Measurements from ENCODE around the gene C6orf47. TPM values are rescaled to one million over a fixed set of nuclear protein-coding genes. Genes with fewer than 3 reads are reported as not detected.

Gene C6orf47
- total RNA-seq, 1 experiment from 2014 or later = 17.8 TPM

DNA sequence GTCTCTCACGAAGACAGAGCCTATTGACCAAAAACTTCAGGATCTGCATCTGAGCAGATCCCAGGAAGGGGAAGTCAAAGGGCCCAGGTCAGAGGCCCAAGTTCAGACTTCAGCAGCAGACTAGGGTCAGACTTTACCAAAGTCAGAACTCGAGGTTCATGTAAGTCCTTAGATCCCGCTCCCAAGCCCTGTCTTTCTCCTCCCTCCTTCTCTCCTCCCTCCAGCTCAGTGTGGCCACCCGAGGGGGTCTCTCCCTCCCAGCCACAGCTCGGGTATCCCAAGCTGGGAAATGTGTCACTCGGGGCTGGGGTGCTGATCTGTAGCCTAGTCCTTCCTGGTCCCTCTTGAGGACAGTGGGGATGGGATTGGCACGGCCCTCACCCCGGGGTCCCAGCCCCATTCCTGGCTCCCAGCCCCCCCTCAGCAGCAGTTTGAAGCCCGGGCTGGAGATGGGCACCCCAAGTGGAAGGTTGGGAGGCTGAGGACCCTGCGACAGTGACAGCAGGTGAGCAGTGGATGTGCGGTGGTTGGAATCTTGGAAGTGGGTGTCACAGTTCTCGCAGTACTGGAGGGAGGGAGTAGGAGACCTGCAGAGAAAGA lies 1.6 kb upstream of the C6orf47 start:
- ChIA-PET CTCF (no interaction called here), POLR2A (ENCODE audit: unreplicated experiment) (no interaction called here)
- Histone ChIP-seq H3K9me3 (ENCODE audit: insufficient read depth, low read depth) (no peaks in the 10 kb centered on the region), H3K9me2 (ENCODE audit: insufficient read depth) (no peaks in the 10 kb centered on the region), H3F3A (ENCODE audit: insufficient read depth, low read depth) (peaks cover 23% of the 10 kb centered on the region), H3K79me2 (ENCODE audit: low read depth) (peaks cover 67% of the 10 kb centered on the region), H2AFZ (no peak overlapping the region), H3K36me3 (ENCODE audit: low read depth) (peaks cover 17% of the 10 kb centered on the region; the same call in 1 of the 2 replicates), H4K20me1 (ENCODE audit: insufficient read depth) (0 out of 2 replicates have a peak, but pooled peaks cover 7% of the 10 kb centered on the region), H3K27me3 (ENCODE audit: insufficient read depth, low read depth) (no peaks in the 10 kb centered on the region), H3K4me3 (no peak overlapping the region), H3K27ac (no peak overlapping the region), H3K4me2 (no peak overlapping the region), H3K4me1 (replicated peaks; ENCODE audit: insufficient read depth) (peaks cover 32% of the 10 kb centered on the region)
- BruUV-seq (replicated peaks) = no TSS peak
- TF ChIP-seq, protein P1, sequence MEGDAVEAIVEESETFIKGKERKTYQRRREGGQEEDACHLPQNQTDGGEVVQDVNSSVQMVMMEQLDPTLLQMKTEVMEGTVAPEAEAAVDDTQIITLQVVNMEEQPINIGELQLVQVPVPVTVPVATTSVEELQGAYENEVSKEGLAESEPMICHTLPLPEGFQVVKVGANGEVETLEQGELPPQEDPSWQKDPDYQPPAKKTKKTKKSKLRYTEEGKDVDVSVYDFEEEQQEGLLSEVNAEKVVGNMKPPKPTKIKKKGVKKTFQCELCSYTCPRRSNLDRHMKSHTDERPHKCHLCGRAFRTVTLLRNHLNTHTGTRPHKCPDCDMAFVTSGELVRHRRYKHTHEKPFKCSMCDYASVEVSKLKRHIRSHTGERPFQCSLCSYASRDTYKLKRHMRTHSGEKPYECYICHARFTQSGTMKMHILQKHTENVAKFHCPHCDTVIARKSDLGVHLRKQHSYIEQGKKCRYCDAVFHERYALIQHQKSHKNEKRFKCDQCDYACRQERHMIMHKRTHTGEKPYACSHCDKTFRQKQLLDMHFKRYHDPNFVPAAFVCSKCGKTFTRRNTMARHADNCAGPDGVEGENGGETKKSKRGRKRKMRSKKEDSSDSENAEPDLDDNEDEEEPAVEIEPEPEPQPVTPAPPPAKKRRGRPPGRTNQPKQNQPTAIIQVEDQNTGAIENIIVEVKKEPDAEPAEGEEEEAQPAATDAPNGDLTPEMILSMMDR (conservative IDR thresholded peaks at IDR 0.05) = no peak
- TF ChIP-seq EZH2 (IDR thresholded peaks at IDR 0.05; ENCODE audit: low read depth) = no peak
- intact Hi-C loops (cut with micrococcal nuclease; ENCODE audit: unreplicated experiment) = loop anchor here (10.0 kb wide), 1 partner anchor 513 kb away; the partner anchor contains the start of genes AGPAT1 and RNF5
- no peak for DNase-seq

DNA sequence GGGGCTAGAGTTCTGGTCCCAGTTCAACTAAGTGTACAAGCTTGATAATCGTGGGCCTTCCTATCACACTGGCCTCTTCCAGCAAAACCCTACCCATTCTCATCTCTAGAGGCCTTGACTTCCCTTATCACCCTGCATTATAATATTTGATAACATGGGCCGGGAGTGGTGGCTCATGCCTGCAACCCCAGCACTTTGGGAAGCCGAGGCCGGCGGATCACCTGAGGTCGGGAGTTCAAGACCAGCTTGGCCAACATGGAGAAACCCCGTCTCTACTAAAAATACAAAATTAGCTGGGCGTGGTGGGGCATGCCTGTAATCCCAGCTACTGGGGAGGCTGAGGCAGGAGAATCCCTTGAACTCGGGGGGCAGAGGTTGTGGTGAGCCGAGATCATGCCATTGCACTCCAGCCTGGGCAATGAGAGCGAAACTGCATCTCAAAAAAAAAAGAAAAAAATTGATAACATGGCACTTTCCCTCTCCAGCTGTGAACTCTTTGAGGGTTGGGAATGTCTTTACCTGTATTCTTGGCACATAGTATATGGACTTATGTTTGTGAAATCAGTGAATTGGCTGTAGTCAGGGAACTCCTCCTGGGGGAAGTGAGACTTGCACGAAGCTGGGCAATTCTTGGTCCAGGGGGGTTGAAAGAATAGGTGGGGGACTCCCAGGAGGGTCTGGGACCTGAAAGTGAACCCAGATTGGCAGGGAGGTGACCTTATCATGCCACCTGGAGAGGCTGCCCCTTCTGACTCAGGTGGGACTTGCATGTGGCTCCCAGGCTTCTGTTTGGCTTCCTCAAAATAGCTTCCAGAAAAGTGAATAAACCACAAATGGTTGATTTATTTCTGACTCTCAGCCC lies 915 bp upstream of the C6orf47 start:
- H3K9me2 ChIP-seq (ENCODE audit: insufficient read depth) = no peaks in the 10 kb centered on the region
- H2AFZ ChIP-seq = peak overlapping the region; percentile 81; the same call in 1 of the 2 replicates
- H3K27ac ChIP-seq = peak overlapping the region; percentile 71; the same call in 1 of the 2 replicates
- BruUV-seq (replicated peaks) = no TSS peak
- H3K9me3 ChIP-seq (ENCODE audit: insufficient read depth, low read depth) = no peaks in the 10 kb centered on the region
- H3K79me2 ChIP-seq (ENCODE audit: low read depth) = peaks cover 61% of the 10 kb centered on the region
- intact Hi-C loops (cut with micrococcal nuclease; ENCODE audit: unreplicated experiment) = loop anchor here (10.0 kb wide), 1 partner anchor 513 kb away; the partner anchor contains the start of genes AGPAT1 and RNF5
- 0 out of 2 replicates have a peak, but pooled peaks cover 7% of the 10 kb centered on the region for H4K20me1 ChIP-seq (ENCODE audit: insufficient read depth)
- H3K36me3 ChIP-seq (ENCODE audit: low read depth) = 0 out of 2 replicates have a peak, but pooled peaks cover 10% of the 10 kb centered on the region
- H3F3A ChIP-seq (ENCODE audit: insufficient read depth, low read depth) = peaks cover 23% of the 10 kb centered on the region
- TF ChIP-seq, protein P1 (conservative IDR thresholded peaks at IDR 0.05) = no peak
- H3K27me3 ChIP-seq (ENCODE audit: insufficient read depth, low read depth) = no peaks in the 10 kb centered on the region
- peaks cover 26% of the 10 kb centered on the region for H3K4me1 ChIP-seq (replicated peaks; ENCODE audit: insufficient read depth)
- CTCF ChIA-PET = no interaction called here
- POLR2A ChIA-PET (ENCODE audit: unreplicated experiment) = interaction anchor here (0.7 to 0.9 kb wide), 2 partner anchors 10 to 415 kb away, joined by 4 to 5 read pairs; no protein-coding TSS in a partner anchor
- peak overlapping the region; percentile 88 for H3K4me2 ChIP-seq
- H3K4me3 ChIP-seq = peak overlapping the region; percentile 79; the same call in 1 of the 2 replicates
- DNase-seq = no peak

DNA sequence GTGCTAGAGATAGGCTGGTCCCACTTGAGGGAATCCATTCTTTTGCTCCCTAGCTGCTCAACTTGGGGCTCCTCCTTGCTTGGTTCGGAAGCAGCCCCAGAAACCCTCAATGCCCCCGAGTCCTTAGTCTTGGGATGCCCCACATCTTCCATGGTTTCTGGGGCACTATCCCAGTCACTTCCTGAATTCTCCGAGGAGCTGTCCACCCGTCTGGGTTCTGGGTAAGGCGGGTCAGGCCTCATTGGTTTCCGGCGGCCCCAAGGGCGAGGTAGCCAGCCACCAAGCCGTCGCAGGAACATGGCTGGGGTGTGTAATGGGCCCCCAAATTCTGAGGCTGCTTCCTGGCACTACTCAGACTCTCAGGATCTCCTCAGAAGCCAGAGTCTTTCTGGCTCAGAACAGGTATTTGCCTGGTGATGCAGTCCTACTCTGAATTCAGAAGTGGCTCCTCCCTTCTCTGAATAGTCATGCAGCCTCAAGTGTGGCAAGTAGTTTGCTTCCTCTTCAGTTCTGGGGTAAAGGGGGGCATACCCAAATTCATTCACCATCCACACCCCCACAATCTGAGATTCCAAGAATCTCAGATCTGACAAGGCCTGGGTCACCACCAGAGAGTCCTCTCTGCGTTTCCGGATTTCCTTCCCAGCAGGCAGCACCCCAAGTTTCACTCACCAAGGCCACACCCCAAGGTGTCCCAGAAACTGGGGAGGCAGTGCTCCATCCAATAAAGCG lies 763 bp downstream of the C6orf47 start:
- BruUV-seq (replicated peaks) = TSS peak; percentile 48
- intact Hi-C loops (cut with micrococcal nuclease; ENCODE audit: unreplicated experiment) = loop anchor here (1.0 to 10.0 kb wide), 2 partner anchors 8 to 515 kb away; partner anchors contain the start of genes AGPAT1, BAG6 and RNF5
- H3K36me3 ChIP-seq (ENCODE audit: low read depth) = 0 out of 2 replicates have a peak, but pooled peaks cover 10% of the 10 kb centered on the region
- peak overlapping the region; percentile 71 for H3K27ac ChIP-seq
- H3K27me3 ChIP-seq (ENCODE audit: insufficient read depth, low read depth) = no peaks in the 10 kb centered on the region
- ChIA-PET CTCF (interaction anchor here (1.0 kb wide), 1 partner anchor 110 kb away, joined by 3 read pairs; no protein-coding TSS in a partner anchor), POLR2A (ENCODE audit: unreplicated experiment) (interaction anchor here (0.5 to 0.8 kb wide), 5 partner anchors 7 to 171 kb away, joined by 4 to 26 read pairs (median 4); partner anchors contain the start of genes BAG6, NFKBIL1 and VARS1)
- peak overlapping the region; percentile 79 for H3K4me3 ChIP-seq
- peak overlapping the region; percentile 88 for H3K4me2 ChIP-seq
- peak; percentile 18 to 54 for DNase-seq
- 0 out of 2 replicates have a peak, but pooled peaks cover 7% of the 10 kb centered on the region for H4K20me1 ChIP-seq (ENCODE audit: insufficient read depth)
- H3F3A ChIP-seq (ENCODE audit: insufficient read depth, low read depth) = peaks cover 20% of the 10 kb centered on the region
- no peak for TF ChIP-seq EZH2 (IDR thresholded peaks at IDR 0.05; ENCODE audit: low read depth)
- TF ChIP-seq, protein P1 (conservative IDR thresholded peaks at IDR 0.05) = no peak
- peaks cover 50% of the 10 kb centered on the region for H3K79me2 ChIP-seq (ENCODE audit: low read depth)
- H2AFZ ChIP-seq = peak overlapping the region; percentile 81
- no peaks in the 10 kb centered on the region for H3K9me2 ChIP-seq (ENCODE audit: insufficient read depth)
- H3K4me1 ChIP-seq (replicated peaks; ENCODE audit: insufficient read depth) = peaks cover 26% of the 10 kb centered on the region
- no peaks in the 10 kb centered on the region for H3K9me3 ChIP-seq (ENCODE audit: insufficient read depth, low read depth)
